Esophagus muscularis mucosa (tissue), 4 donors: ENCODE results near the gene PHC2.

Experiments used
- CTCF ChIP-seq, 3 experiments: fragments of 200-600 bp in 2 of 3; fragments of 450-650 bp in 1 of 3; sonication (generic) in 2 of 3; IDR thresholded peaks; one replicate each; pipeline ENCODE4 v1.5.1; 2017 to 2019; ENCODE audit warnings: antibody characterized with exemption in 3 of 3, mild to moderate bottlenecking in 2 of 3, moderate library complexity in 1 of 3
- EP300 ChIP-seq: sonication (generic); formaldehyde crosslinking; IDR thresholded peaks from one replicate; pipeline ENCODE4 v1.6.1; 2017; ENCODE audit warnings: antibody characterized with exemption
- POLR2A ChIP-seq: fragments of 450-650 bp; IDR thresholded peaks from one replicate; pipeline ENCODE4 v1.6.1; 2017; ENCODE audit warnings: antibody characterized with exemption, moderate library complexity, mild to moderate bottlenecking, low read depth
- POLR2AphosphoS5 ChIP-seq, 2 donors: sonication (generic); formaldehyde crosslinking; IDR thresholded peaks; one replicate each; pipeline ENCODE4 v1.6.1; 2017; ENCODE audit warnings: antibody characterized with exemption in 2 of 2

DNA sequence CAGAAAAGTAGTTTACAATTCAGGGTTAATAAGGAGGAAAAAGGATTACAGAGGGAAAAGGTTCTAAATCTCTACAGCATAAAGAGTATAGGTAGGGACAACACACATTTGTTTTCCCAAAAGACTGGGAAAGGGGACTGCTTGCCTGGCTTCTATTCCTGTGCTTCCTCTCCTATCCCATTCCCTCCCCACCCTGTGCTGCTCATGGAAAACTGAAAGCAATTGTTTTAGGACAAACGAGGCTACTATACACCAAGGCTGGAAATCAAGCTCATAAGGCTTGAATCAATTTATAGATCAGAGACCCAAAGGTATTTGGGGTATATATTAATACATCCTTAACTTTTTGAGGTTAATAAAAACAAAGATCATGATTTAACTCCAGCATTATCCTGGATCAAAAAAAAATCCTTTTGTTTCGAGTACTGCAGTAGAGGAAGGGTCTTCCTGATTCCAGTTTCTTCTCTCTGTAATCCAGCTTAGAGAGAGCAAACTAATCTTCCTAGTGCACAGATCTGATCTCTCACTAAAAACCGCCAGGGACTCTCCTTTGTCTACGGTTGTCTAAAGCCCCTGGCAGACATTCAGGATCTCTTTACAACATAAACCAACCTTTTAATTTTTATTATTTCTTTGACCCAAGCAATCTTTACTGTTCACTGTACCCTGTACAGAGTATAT, 72.6 kb downstream of the PHC2 start:
- no peak for TF ChIP-seq POLR2A
- TF ChIP-seq CTCF (IDR thresholded peaks at IDR 0.05), result no peak
- TF ChIP-seq POLR2AphosphoS5 (IDR thresholded peaks at IDR 0.05), result no peak
- no peak for TF ChIP-seq EP300
